OCI-LY7 (cell line): ENCODE results near the gene PAN2. TPM values are rescaled to one million over a fixed set of nuclear protein-coding genes. Genes with fewer than 3 reads are reported as not detected.

Experiments used
- BruUV-seq: library from RNA; stranded (reverse); fragments of 400-500 nt; replicated peaks from 2 replicates; lab custom pipeline; 2021; lab: Mats Ljungman, UMichigan
- CTCF ChIA-PET: fragments of 300-600 bp; sonication (Branson Sonifier 250); formaldehyde crosslinking; loops from one replicate; lab custom pipeline; 2022; ENCODE audit warnings: antibody characterized with exemption; ENCODE audit not compliant: unreplicated experiment; lab: Charles Lee
- POLR2A ChIA-PET: fragments of 300-600 bp; sonication (Branson Sonifier 250); formaldehyde crosslinking; loops from one replicate; lab custom pipeline; 2022; ENCODE audit warnings: antibody characterized with exemption; lab: Charles Lee
- DNase-seq: peaks from one replicate; pipeline ENCODE4 v3.0.0-alpha.2; 2015; ENCODE audit warnings: low spot score
- H2AFZ ChIP-seq: fragments of 200-600 bp; sonication (generic), shearing (Covaris generic); 2 replicates; pipeline ENCODE4 v1.6.1; 2014; ENCODE audit warnings: mild to moderate bottlenecking, antibody characterized with exemption, low read length, moderate library complexity
- H3K27ac ChIP-seq: fragments of 200-600 bp; sonication (generic); 2 replicates; pipeline ENCODE4 v1.5.1; 2014; ENCODE audit warnings: mixed run types, low read depth, mild to moderate bottlenecking, moderate library complexity, low read length, inconsistent platforms; ENCODE audit not compliant: poor library complexity, severe bottlenecking
- H3K36me3 ChIP-seq: fragments of 200-600 bp; sonication (generic); 2 replicates; pipeline ENCODE4 v1.6.1; 2014; ENCODE audit warnings: mild to moderate bottlenecking, antibody characterized with exemption, low read length, moderate library complexity, mixed read lengths; ENCODE audit not compliant: insufficient read depth
- H3K4me1 ChIP-seq: fragments of 200-600 bp; sonication (generic); 2 replicates; pipeline ENCODE4 v1.5.1; 2014; ENCODE audit warnings: mild to moderate bottlenecking, low read length; ENCODE audit not compliant: insufficient read depth, poor library complexity, severe bottlenecking
- H3K4me2 ChIP-seq: fragments of 200-600 bp; sonication (generic); 2 replicates; pipeline ENCODE4 v1.6.1; 2014; ENCODE audit warnings: mild to moderate bottlenecking, low read length
- H3K4me3 ChIP-seq: fragments of 200-600 bp; sonication (generic); 2 replicates; pipeline ENCODE4 v1.5.1; 2014; ENCODE audit warnings: mild to moderate bottlenecking, low read depth, low read length; ENCODE audit not compliant: poor library complexity, severe bottlenecking
- H3K79me2 ChIP-seq: fragments of 200-600 bp; sonication (generic); 2 replicates; pipeline ENCODE4 v1.6.1; 2016; ENCODE audit warnings: low read depth, mild to moderate bottlenecking, low read length, moderate library complexity, mixed read lengths; ENCODE audit not compliant: insufficient read depth
- H3K9me2 ChIP-seq: fragments of 200-600 bp; sonication (generic); 2 replicates; pipeline ENCODE4 v1.6.1; 2016; ENCODE audit warnings: mild to moderate bottlenecking, low read length, mixed read lengths; ENCODE audit not compliant: insufficient read depth
- H3K9me3 ChIP-seq: fragments of 200-600 bp; sonication (generic); 2 replicates; pipeline ENCODE4 v1.6.1; 2014; ENCODE audit warnings: mild to moderate bottlenecking, mixed run types, low read length, mixed read lengths
- H4K20me1 ChIP-seq: fragments of 200-600 bp; sonication (generic); 2 replicates; pipeline ENCODE4 v1.6.1; 2014; ENCODE audit warnings: mild to moderate bottlenecking, antibody characterized with exemption, low read length, moderate library complexity, mixed read lengths; ENCODE audit not compliant: insufficient read depth
- CTCF ChIP-seq: fragments of 200-600 bp; sonication (generic); conservative IDR thresholded peaks from 2 replicates; pipeline ENCODE4 v1.5.1; 2014; ENCODE audit warnings: mild to moderate bottlenecking, antibody characterized with exemption, low read length, moderate library complexity, mixed read lengths
- EZH2phosphoT487 ChIP-seq: fragments of 200-600 bp; sonication (generic); IDR thresholded peaks from 2 replicates; pipeline ENCODE4 v1.6.1; 2018; ENCODE audit warnings: low read depth, borderline replicate concordance, mild to moderate bottlenecking, mixed run types, antibody characterized with exemption, low read length, moderate library complexity, mixed read lengths
- intact Hi-C: fragments of 100-400 bp; cut with micrococcal nuclease; formaldehyde crosslinking; loops from one replicate; pipeline ENCODE4 v1.10.0; 2022; ENCODE audit not compliant: unreplicated experiment
- total RNA-seq, 2 experiments: library from RNA; depleted of rRNA in 1 of 2; stranded (reverse); fragments of >200 nt in 1 of 2; shearing (Covaris generic) in 1 of 2; gene quantifications; 2 replicates each; pipeline ENCODE4 v1.2.3, GENCODE V29; 2014 to 2022

The PAN2 gene
- total RNA-seq, 2 experiments from 2014 or later, result 106 to 117 TPM

DNA sequence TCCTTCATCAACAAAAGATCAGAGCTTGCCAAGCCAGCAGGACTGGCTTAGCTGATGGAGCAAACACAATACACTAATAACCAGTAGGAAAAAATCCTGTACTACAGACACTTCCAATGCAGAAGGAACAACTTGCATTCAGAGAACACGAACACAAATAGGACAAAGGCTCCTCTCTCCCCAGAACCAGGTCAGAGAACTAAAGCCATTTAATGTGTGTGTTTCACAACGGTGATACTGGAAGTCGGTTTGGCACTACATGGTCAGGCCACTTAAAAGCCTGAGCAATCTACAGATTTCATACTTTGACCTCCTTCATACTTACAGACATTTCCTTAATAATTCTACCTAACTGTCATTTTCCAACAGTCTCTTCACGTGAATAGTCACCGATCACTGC, 40.0 kb downstream of the PAN2 start:
- Histone ChIP-seq H3K27ac (no peak overlapping the region), H3K4me1 (peaks cover 35% of the 10 kb centered on the region), H3K79me2 (peaks cover 93% of the 10 kb centered on the region), H3K9me3 (no peaks in the 10 kb centered on the region), H3K9me2 (no peaks in the 10 kb centered on the region), H2AFZ (no peak overlapping the region), H4K20me1 (0 out of 2 replicates have a peak, but pooled peaks cover 6% of the 10 kb centered on the region), H3K36me3 (peaks cover 86% of the 10 kb centered on the region), H3K4me2 (no peak overlapping the region), H3K4me3 (no peak overlapping the region)
- POLR2A ChIA-PET, result no interaction called here
- TF ChIP-seq CTCF (no peak), EZH2phosphoT487 (no peak)
- intact Hi-C loops, result no loop called here
- CTCF ChIA-PET, result no interaction called here
- no TSS peak for BruUV-seq
- no peak for DNase-seq

- Histone ChIP-seq H3K79me2 (peaks cover 67% of the 10 kb centered on the region), H3K36me3 (peaks cover 87% of the 10 kb centered on the region), H3K27ac (no peak overlapping the region), H3K4me1 (peaks cover 6% of the 10 kb centered on the region), H3K4me2 (no peak overlapping the region), H2AFZ (no peak overlapping the region), H3K9me3 (no peaks in the 10 kb centered on the region), H4K20me1 (no peaks in the 10 kb centered on the region), H3K9me2 (no peaks in the 10 kb centered on the region), H3K4me3 (no peak overlapping the region)
- no TSS peak for BruUV-seq
- TF ChIP-seq EZH2phosphoT487 (no peak), CTCF (no peak)
- intact Hi-C loops, result no loop called here
- POLR2A ChIA-PET, result interaction anchor here (0.6 to 0.7 kb wide), 2 partner anchors 15 to 19 kb away, joined by 3 to 4 read pairs; no protein-coding TSS in a partner anchor
- DNase-seq, result no peak
- CTCF ChIA-PET, result no interaction called here
These were observed 45.0 kb downstream of the PAN2 start for GRCh38 chr12:56288705-56289387.
